NT2/D1 (cell line): ENCODE data around the gene ACLY.

Experiments used
- DNase-seq: peaks from one replicate; pipeline ENCODE4 v3.0.0-alpha.2; 2011; ENCODE audit warnings: low read depth, low spot score
- H3K27me3 ChIP-seq: 2 replicates; pipeline ENCODE4 v1.6.0; 2011; ENCODE audit warnings: mild to moderate bottlenecking; ENCODE audit not compliant: insufficient read length, insufficient read depth
- H3K36me3 ChIP-seq: 2 replicates; pipeline ENCODE4 v1.6.1; 2011; ENCODE audit warnings: mild to moderate bottlenecking, low read length, mixed read lengths; ENCODE audit not compliant: insufficient read depth, insufficient read length
- H3K4me1 ChIP-seq: 2 replicates; pipeline ENCODE4 v1.5.1; 2011; ENCODE audit not compliant: insufficient read depth, insufficient read length
- H3K4me3 ChIP-seq: 2 replicates; pipeline ENCODE4 v1.5.1; 2011; ENCODE audit warnings: low read depth; ENCODE audit not compliant: insufficient read length
- H3K9ac ChIP-seq: 2 replicates; pipeline ENCODE4 v1.6.0; 2011; ENCODE audit warnings: low read depth; ENCODE audit not compliant: insufficient read length
- H3K9me3 ChIP-seq: 2 replicates; pipeline ENCODE4 v1.5.1; 2011; ENCODE audit warnings: mild to moderate bottlenecking, low read length; ENCODE audit not compliant: insufficient read depth
- SUZ12 ChIP-seq: IDR thresholded peaks from 2 replicates; pipeline ENCODE4 v1.6.1; 2011; ENCODE audit not compliant: insufficient read length, insufficient read depth; ENCODE audit errors: extremely low read depth
- YY1 ChIP-seq: IDR thresholded peaks from 2 replicates; pipeline ENCODE4 v1.6.1; 2011; ENCODE audit not compliant: insufficient read length, insufficient read depth
- ZNF274 ChIP-seq: IDR thresholded peaks from 2 replicates; pipeline ENCODE4 v1.6.1; 2011; ENCODE audit warnings: mild to moderate bottlenecking, low read depth, low read length

ACLY gene

DNA sequence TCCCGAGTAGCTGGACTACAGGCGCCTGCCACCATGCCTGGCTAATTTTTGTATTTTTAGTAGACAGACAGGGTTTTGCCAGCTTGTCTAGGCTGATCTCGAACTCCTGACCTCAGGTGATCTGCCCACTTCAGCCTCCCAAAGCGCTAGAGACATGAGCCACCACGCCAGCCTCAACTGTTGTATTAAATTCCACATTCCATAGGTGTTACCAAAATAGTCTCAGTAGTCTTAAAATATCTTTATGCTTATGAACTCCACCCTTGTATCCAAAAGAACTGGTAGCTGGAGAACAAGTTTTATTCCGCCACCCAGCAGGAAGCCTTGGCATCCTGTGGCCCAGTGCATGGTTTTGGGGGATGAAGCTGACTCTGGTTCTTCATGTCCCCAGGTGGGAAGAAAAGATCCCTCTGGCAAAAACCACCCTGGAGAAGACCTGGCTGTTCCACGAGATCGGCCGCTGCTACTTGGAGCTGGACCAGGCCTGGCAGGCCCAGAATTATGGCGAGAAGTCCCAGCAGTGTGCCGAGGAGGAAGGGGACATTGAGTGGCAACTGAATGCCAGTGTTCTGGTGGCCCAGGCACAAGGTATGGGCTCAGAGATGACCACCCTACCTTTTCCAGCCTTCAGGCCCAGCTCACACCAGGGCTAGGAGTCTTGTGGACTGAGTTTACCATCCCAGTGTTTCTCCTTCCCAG lies 30.2 kb upstream of the ACLY start:
- H3K9ac ChIP-seq = no peak overlapping the region
- H3K9me3 ChIP-seq = no peaks in the 10 kb centered on the region
- no peaks in the 10 kb centered on the region for H3K4me1 ChIP-seq
- TF ChIP-seq ZNF274 = no peak
- TF ChIP-seq YY1 = no peak
- TF ChIP-seq SUZ12 = no peak
- H3K4me3 ChIP-seq = no peak overlapping the region
- no peak for DNase-seq
- H3K36me3 ChIP-seq = peaks cover 5% of the 10 kb centered on the region
- no peaks in the 10 kb centered on the region for H3K27me3 ChIP-seq

DNA sequence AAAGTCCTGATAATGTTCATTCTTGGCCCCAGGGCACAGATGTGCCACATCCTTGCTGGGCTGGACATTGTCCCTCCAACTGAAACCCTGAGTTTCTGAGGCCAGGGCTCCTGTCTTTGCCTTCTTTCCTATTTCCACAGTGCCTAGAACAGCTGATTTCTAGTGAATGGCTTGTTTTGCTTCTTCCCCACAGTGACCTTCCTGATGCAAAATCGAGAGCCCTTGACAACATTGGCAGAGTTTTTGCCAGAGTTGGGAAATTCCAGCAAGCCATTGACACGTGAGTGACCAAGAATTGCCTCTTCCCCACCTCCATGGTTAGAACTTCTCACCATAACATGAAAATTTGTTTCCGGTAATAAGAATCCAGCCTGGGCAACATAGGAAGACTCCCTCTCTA lies 26.2 kb upstream of the ACLY start:
- DNase-seq = no peak
- no peak overlapping the region for H3K4me3 ChIP-seq
- peaks cover 4% of the 10 kb centered on the region for H3K4me1 ChIP-seq
- H3K36me3 ChIP-seq = peaks cover 5% of the 10 kb centered on the region
- H3K9ac ChIP-seq = no peak overlapping the region
- H3K9me3 ChIP-seq = no peaks in the 10 kb centered on the region
- H3K27me3 ChIP-seq = no peaks in the 10 kb centered on the region
- no peak for TF ChIP-seq SUZ12
- TF ChIP-seq ZNF274 = no peak
- no peak for TF ChIP-seq YY1

DNA sequence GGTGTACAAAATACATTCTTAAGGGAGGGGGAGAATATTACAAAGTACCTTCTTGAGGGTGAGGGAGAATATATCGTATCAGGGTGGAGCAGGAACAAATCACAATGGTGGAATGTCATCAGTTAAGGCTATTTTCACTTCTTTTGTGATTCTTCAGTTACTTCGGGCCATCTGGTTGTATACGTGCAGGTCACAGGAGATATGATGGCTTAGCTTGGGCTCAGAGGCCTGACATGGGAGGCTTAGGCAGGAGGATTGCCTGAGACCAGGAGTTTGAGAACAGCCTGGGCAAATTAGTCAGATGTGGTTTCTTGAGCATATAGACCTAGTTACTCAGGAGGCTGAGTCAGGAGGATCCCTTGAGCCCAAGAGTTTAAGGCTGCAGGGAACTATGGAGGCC lies 24.7 kb upstream of the ACLY start:
- TF ChIP-seq YY1 (no peak), ZNF274 (no peak), SUZ12 (no peak)
- no peak for DNase-seq
- H3K4me1 ChIP-seq = peaks cover 4% of the 10 kb centered on the region
- H3K36me3 ChIP-seq = no peaks in the 10 kb centered on the region
- no peaks in the 10 kb centered on the region for H3K27me3 ChIP-seq
- no peaks in the 10 kb centered on the region for H3K9me3 ChIP-seq
- no peak overlapping the region for H3K4me3 ChIP-seq
- no peak overlapping the region for H3K9ac ChIP-seq

DNA sequence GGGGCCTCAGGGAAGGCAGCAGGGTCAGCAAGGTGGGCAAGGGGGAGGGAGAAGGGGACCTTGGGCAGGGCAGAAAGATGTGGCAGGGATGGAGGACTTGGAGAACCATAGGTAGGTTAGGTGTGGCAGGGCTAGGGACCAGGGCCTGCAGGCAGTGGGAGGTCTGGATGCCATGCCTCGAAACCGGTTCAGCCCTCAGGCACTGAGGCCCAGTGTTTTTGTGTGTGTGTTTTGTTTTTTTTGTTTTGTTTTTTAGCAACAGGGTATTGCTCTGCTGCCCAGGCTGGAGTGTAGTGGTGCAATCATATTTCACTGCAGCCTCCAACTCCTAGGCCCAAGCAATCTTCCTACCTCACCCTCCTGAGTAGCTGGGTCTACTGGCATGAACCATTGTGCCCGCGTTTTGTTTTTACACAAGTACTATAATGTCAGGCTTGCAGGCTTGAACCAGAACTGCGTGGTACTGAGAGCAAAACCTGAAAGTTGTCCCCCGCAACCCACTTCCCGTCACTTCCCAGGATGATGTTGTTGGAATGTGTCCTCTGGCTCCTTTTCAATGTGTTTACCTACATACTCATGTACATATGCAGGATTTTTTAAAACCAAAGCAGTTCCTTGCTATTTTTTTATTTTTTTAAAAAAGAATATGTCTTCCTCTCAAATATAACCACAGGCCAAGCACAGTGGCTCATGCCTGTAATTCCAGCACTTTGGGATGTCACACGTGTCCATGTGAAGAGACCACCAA lies 24.0 kb upstream of the ACLY start:
- H3K36me3 ChIP-seq = peaks cover 7% of the 10 kb centered on the region
- no peak overlapping the region for H3K4me3 ChIP-seq
- no peak for DNase-seq
- TF ChIP-seq ZNF274 = no peak
- no peak for TF ChIP-seq SUZ12
- TF ChIP-seq YY1 = no peak
- H3K27me3 ChIP-seq = no peaks in the 10 kb centered on the region
- peaks cover 4% of the 10 kb centered on the region for H3K4me1 ChIP-seq
- H3K9me3 ChIP-seq = no peaks in the 10 kb centered on the region
- no peak overlapping the region for H3K9ac ChIP-seq

DNA sequence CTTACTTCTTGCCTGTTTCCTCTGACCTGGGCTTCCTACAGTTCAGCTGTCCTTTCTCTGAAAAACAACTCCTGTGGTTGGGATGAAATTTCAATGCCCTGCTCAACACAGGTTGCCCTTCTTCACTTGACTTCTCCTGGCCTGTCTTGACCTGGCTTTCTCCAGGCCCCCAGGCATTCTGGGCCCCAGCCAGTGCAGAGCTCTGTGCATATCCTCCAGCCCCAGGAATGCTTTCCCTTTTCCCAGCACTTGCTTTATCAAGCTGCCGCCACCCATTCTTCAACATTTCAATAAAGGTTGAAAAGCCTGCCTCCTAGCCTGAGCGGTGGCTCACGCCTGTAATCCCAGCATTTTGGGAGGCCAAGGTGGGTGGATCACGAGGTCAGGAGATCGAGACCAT lies 22.4 kb upstream of the ACLY start:
- no peak for DNase-seq
- peaks cover 4% of the 10 kb centered on the region for H3K4me1 ChIP-seq
- H3K27me3 ChIP-seq = no peaks in the 10 kb centered on the region
- no peaks in the 10 kb centered on the region for H3K9me3 ChIP-seq
- TF ChIP-seq YY1 = no peak
- no peak for TF ChIP-seq SUZ12
- no peak for TF ChIP-seq ZNF274
- no peak overlapping the region for H3K9ac ChIP-seq
- peaks cover 20% of the 10 kb centered on the region for H3K36me3 ChIP-seq
- no peak overlapping the region for H3K4me3 ChIP-seq

DNA sequence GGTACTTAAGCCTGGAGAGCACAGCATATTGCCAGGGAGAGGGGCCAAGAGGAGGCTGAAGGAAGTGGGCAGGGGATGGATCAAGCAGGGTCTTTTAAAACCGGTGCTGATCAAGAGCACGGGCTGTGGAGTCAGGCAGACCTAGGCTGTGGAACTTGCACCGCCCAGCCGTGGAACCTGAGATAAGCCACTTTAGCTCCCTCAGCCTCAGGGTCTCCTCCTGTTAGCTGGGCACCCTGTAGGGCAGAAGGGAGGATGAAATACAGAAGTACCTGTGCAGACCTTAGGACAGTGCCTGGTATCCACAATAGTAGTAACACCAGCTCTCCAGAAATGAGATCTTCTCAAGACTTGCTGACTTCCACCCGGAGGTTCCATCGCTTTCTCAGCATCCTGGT lies 20.9 kb upstream of the ACLY start:
- DNase-seq = no peak
- Histone ChIP-seq H3K36me3 (peaks cover 20% of the 10 kb centered on the region), H3K4me1 (peaks cover 4% of the 10 kb centered on the region), H3K9ac (no peak overlapping the region), H3K27me3 (no peaks in the 10 kb centered on the region), H3K4me3 (no peak overlapping the region), H3K9me3 (no peaks in the 10 kb centered on the region)
- TF ChIP-seq SUZ12 (no peak), ZNF274 (no peak), YY1 (no peak)

DNA sequence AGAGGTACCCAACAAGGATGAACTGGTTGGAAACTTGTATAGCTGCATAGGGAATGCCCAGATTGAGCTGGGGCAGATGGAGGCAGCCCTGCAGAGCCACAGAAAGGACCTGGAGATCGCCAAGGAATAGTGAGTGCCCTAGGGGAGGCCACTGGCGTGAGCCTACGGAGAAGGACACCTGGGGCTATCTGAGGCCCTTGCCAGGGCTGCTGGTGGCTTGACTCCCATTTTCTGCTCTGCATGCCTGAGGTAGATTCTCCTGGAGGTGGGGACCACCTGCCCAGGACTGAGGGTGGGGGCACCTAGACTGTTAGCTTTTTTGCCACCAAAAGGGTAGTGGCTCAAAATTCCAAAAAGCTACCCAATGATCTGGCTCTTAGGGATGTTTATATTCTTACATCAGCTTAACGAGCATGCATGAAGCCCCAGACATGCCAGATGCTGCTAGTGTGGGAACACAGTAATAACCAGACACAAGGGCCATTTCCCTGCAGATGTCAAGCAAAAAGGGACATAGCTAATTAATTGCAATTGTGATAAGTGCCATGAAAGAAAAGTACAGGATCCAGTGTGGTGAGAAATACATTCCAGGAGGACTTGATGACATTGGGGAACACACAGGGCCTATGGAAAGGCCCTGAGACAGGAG lies 20.4 kb upstream of the ACLY start:
- Histone ChIP-seq H3K4me3 (no peak overlapping the region), H3K9me3 (no peaks in the 10 kb centered on the region), H3K27me3 (no peaks in the 10 kb centered on the region), H3K9ac (no peak overlapping the region), H3K36me3 (peaks cover 20% of the 10 kb centered on the region), H3K4me1 (peaks cover 4% of the 10 kb centered on the region)
- TF ChIP-seq SUZ12 (no peak), ZNF274 (no peak), YY1 (no peak)
- no peak for DNase-seq
